Caco-2 (cell line): ENCODE data around the gene KCNA10. TPM values are rescaled to one million over a fixed set of nuclear protein-coding genes. Genes with fewer than 3 reads are reported as not detected.
"Not testable (repeated sequence)": the region's sequence is repeated elsewhere in the genome, so short reads cannot be mapped to it uniquely, and the experiment has no call there.

Experiments
- BruUV-seq: library from RNA; stranded (reverse); fragments of 400-500 nt; replicated peaks from 2 replicates; lab custom pipeline; 2021; lab: Mats Ljungman, UMichigan
- CTCF ChIA-PET: fragments of 300-600 bp; sonication (Branson Sonifier 250); formaldehyde crosslinking; loops from one replicate; lab custom pipeline; 2022; ENCODE audit warnings: antibody characterized with exemption; lab: Charles Lee
- POLR2A ChIA-PET: fragments of 300-600 bp; sonication (Branson Sonifier 250); formaldehyde crosslinking; loops from one replicate; lab custom pipeline; 2022; ENCODE audit warnings: antibody characterized with exemption; lab: Charles Lee
- DNase-seq, 2 experiments: peaks; one replicate each; pipeline versions ENCODE4 v3.0.0 to v3.0.0-alpha.2; 2020 to 2022
- H3K27me3 ChIP-seq: replicated peaks from 2 replicates; pipeline ENCODE4 v1.6.0; 2011; ENCODE audit warnings: low read length; ENCODE audit not compliant: control insufficient read depth, insufficient read depth
- H3K36me3 ChIP-seq: 2 replicates; pipeline ENCODE4 v1.5.1; 2011; ENCODE audit warnings: low read length; ENCODE audit not compliant: control insufficient read depth, insufficient read depth
- H3K4me1 ChIP-seq: fragments of 250-450 bp; sonication (Bioruptor Pico); 2 replicates; pipeline ENCODE4 v1.5.1; 2020; ENCODE audit warnings: mild to moderate bottlenecking
- H3K4me3 ChIP-seq: 2 replicates; pipeline ENCODE4 v1.5.1; 2011; ENCODE audit warnings: low read depth, mild to moderate bottlenecking, control low read depth, low read length
- H3K9me3 ChIP-seq: fragments of 250-450 bp; sonication (Bioruptor Pico); 2 replicates; pipeline ENCODE4 v1.5.1; 2020; ENCODE audit warnings: mild to moderate bottlenecking, moderate library complexity
- H3K27ac Mint-ChIP-seq: one replicate; pipeline ENCODE4 v1.8.0; 2022; ENCODE audit warnings: mixed read lengths; ENCODE audit not compliant: unreplicated experiment
- H3K27me3 Mint-ChIP-seq: one replicate; pipeline ENCODE4 v1.8.0; 2022; ENCODE audit warnings: mixed read lengths; ENCODE audit not compliant: insufficient read depth, unreplicated experiment
- H3K36me3 Mint-ChIP-seq: one replicate; pipeline ENCODE4 v1.8.0; 2022; ENCODE audit warnings: mild to moderate bottlenecking, mixed read lengths; ENCODE audit not compliant: insufficient read depth, unreplicated experiment
- H3K4me1 Mint-ChIP-seq: one replicate; pipeline ENCODE4 v1.8.0; 2022; ENCODE audit warnings: low read depth, mixed read lengths; ENCODE audit not compliant: unreplicated experiment
- H3K4me3 Mint-ChIP-seq: one replicate; pipeline ENCODE4 v1.8.0; 2022; ENCODE audit warnings: mild to moderate bottlenecking, moderate library complexity, mixed read lengths; ENCODE audit not compliant: unreplicated experiment
- H3K9me3 Mint-ChIP-seq: one replicate; pipeline ENCODE4 v1.8.0; 2022; ENCODE audit warnings: mixed read lengths; ENCODE audit not compliant: unreplicated experiment
- CTCF ChIP-seq, 2 experiments: fragments of 200-600 bp in 1 of 2; IDR thresholded peaks; 1 replicate in 1 of 2; 2 replicates in 1 of 2; pipeline versions ENCODE4 v1.5.1 to v1.8.0; 2011 to 2022; ENCODE audit warnings: antibody characterized with exemption in 1 of 2, control low read depth in 1 of 2, inconsistent platforms in 1 of 2, low read depth in 1 of 2, low read length in 1 of 2, mild to moderate bottlenecking in 1 of 2, moderate library complexity in 1 of 2; ENCODE audit not compliant: insufficient read depth in 1 of 2, severe bottlenecking in 1 of 2, unreplicated experiment in 1 of 2
- intact Hi-C: fragments of 100-400 bp; cut with micrococcal nuclease; formaldehyde crosslinking; loops from one replicate; pipeline ENCODE4 v1.10.0; 2022; ENCODE audit not compliant: unreplicated experiment
- total RNA-seq: library from RNA; stranded (reverse); gene quantifications from 2 replicates; pipeline ENCODE4 v1.2.3, GENCODE V29; 2022

KCNA10 gene
- total RNA-seq, 1 experiment from 2014 or later = not detected

- H3K4me3 ChIP-seq = no peak overlapping the region
- Mint-ChIP-seq H3K27me3 (no peaks in the 10 kb centered on the region), H3K36me3 (no peaks in the 10 kb centered on the region), H3K4me3 (no peak overlapping the region), H3K4me1 (peaks cover 9% of the 10 kb centered on the region), H3K9me3 (peaks cover under 1% of the 10 kb centered on the region), H3K27ac (no peak overlapping the region)
- BruUV-seq = no TSS peak
- no peak for TF ChIP-seq CTCF (IDR thresholded peaks at IDR 0.05; ENCODE audit: insufficient read depth in 1 of 2, low read depth in 1 of 2, low read length in 1 of 2, severe bottlenecking in 1 of 2, unreplicated experiment in 1 of 2)
- no peaks in the 10 kb centered on the region for H3K27me3 ChIP-seq
- H3K4me1 ChIP-seq = peaks cover 8% of the 10 kb centered on the region
- no peaks in the 10 kb centered on the region for H3K9me3 ChIP-seq
- no peak for DNase-seq
- POLR2A ChIA-PET = no interaction called here
- intact Hi-C loops = no loop called here
- CTCF ChIA-PET = no interaction called here
- H3K36me3 ChIP-seq = no peaks in the 10 kb centered on the region
Measured at GRCh38 chr1:110511436-110511835, 7.5 kb downstream of the KCNA10 start.

- H3K9me3 ChIP-seq, H3K4me1 Mint-ChIP-seq, H3K27me3 ChIP-seq, H3K4me3 ChIP-seq, POLR2A ChIA-PET, H3K9me3 Mint-ChIP-seq, CTCF ChIA-PET, DNase-seq, H3K4me1 ChIP-seq, H3K27me3 Mint-ChIP-seq, H3K4me3 Mint-ChIP-seq, H3K36me3 Mint-ChIP-seq, BruUV-seq, intact Hi-C loops, H3K36me3 ChIP-seq, H3K27ac Mint-ChIP-seq: not testable (repeated sequence)
Measured at GRCh38 chr1:110510921-110511320, 8.1 kb downstream of the KCNA10 start.

GRCh38 chr1:110509655-110510054, 9.3 kb downstream of the KCNA10 start:
- Mint-ChIP-seq H3K4me3 (no peak overlapping the region), H3K9me3 (no peaks in the 10 kb centered on the region), H3K36me3 (no peaks in the 10 kb centered on the region), H3K4me1 (peaks cover 9% of the 10 kb centered on the region), H3K27me3 (no peaks in the 10 kb centered on the region), H3K27ac (no peak overlapping the region)
- POLR2A ChIA-PET = no interaction called here
- no peak for DNase-seq
- no TSS peak for BruUV-seq
- no peaks in the 10 kb centered on the region for H3K36me3 ChIP-seq
- no peak for TF ChIP-seq CTCF (IDR thresholded peaks at IDR 0.05; ENCODE audit: insufficient read depth in 1 of 2, low read depth in 1 of 2, low read length in 1 of 2, severe bottlenecking in 1 of 2, unreplicated experiment in 1 of 2)
- H3K4me3 ChIP-seq = no peak overlapping the region
- CTCF ChIA-PET = no interaction called here
- H3K9me3 ChIP-seq = no peaks in the 10 kb centered on the region
- H3K4me1 ChIP-seq = peaks cover 8% of the 10 kb centered on the region
- H3K27me3 ChIP-seq = no peaks in the 10 kb centered on the region
- intact Hi-C loops = no loop called here
